Measurements from ENCODE around the gene HS2ST1.

- TF ChIP-seq LEF1 (IDR thresholded peaks at IDR 0.05; ENCODE audit: borderline replicate concordance) (no peak), BHLHE40 (IDR thresholded peaks at IDR 0.05; ENCODE audit: borderline replicate concordance) (no peak), PKNOX1 (IDR thresholded peaks at IDR 0.05) (no peak), NFRKB (IDR thresholded peaks at IDR 0.05) (no peak), SP1 (IDR thresholded peaks at IDR 0.05) (no peak), ARNT (IDR thresholded peaks at IDR 0.05) (no peak), HDGF (IDR thresholded peaks at IDR 0.05; ENCODE audit: borderline replicate concordance) (no peak), L3MBTL2 (conservative IDR thresholded peaks at IDR 0.05) (no peak)
Measured at GRCh38 chr1:86924324-86924960, 10.0 kb downstream of the HS2ST1 start.
